Measurements from ENCODE around the gene PRUNE2. TPM values are rescaled to one million over a fixed set of nuclear protein-coding genes. Genes with fewer than 3 reads are reported as not detected.
"Not testable (repeated sequence)": the region's sequence is repeated elsewhere in the genome, so short reads cannot be mapped to it uniquely, and the experiment has no call there.

Gene PRUNE2, protein sequence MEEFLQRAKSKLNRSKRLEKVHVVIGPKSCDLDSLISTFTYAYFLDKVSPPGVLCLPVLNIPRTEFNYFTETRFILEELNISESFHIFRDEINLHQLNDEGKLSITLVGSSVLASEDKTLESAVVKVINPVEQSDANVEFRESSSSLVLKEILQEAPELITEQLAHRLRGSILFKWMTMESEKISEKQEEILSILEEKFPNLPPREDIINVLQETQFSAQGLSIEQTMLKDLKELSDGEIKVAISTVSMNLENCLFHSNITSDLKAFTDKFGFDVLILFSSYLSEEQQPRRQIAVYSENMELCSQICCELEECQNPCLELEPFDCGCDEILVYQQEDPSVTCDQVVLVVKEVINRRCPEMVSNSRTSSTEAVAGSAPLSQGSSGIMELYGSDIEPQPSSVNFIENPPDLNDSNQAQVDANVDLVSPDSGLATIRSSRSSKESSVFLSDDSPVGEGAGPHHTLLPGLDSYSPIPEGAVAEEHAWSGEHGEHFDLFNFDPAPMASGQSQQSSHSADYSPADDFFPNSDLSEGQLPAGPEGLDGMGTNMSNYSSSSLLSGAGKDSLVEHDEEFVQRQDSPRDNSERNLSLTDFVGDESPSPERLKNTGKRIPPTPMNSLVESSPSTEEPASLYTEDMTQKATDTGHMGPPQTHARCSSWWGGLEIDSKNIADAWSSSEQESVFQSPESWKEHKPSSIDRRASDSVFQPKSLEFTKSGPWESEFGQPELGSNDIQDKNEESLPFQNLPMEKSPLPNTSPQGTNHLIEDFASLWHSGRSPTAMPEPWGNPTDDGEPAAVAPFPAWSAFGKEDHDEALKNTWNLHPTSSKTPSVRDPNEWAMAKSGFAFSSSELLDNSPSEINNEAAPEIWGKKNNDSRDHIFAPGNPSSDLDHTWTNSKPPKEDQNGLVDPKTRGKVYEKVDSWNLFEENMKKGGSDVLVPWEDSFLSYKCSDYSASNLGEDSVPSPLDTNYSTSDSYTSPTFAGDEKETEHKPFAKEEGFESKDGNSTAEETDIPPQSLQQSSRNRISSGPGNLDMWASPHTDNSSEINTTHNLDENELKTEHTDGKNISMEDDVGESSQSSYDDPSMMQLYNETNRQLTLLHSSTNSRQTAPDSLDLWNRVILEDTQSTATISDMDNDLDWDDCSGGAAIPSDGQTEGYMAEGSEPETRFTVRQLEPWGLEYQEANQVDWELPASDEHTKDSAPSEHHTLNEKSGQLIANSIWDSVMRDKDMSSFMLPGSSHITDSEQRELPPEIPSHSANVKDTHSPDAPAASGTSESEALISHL (N-terminal part only)
- total RNA-seq = 10 to 100 TPM in 5 of 9 donors, 1 to 10 TPM in 4; 1.9 to 68.0 (median 11.4) TPM
- polyA plus RNA-seq = 10 to 100 TPM in 2 of 3 donors, 1 to 10 TPM in 1; 7.4 to 63.2 (median 10.9) TPM
- long read RNA-seq, donor 1 = 0 reads
- long read RNA-seq, donor 2 = 0 reads
- long read RNA-seq, donor 3 = 0 reads
- long read RNA-seq, donor 4 = 0 reads
- long read RNA-seq, donor 5, partial matches to known transcripts = 0 of 3 reads
- long read RNA-seq, donor 5, other reads (novel, unspliced or antisense) = 3 of 3 reads
- long read RNA-seq, donor 6, partial matches to known transcripts = 2 of 6 reads
- long read RNA-seq, donor 6, other reads (novel, unspliced or antisense) = 4 of 6 reads
- long read RNA-seq, donor 7 = 0 reads
- long read RNA-seq, donor 8 = 0 reads
- long read RNA-seq, donor 9, partial matches to known transcripts = 0 of 1 reads
- long read RNA-seq, donor 9, other reads (novel, unspliced or antisense) = 0 of 1 reads
- long read RNA-seq, donor 10 = 0 reads

DNA sequence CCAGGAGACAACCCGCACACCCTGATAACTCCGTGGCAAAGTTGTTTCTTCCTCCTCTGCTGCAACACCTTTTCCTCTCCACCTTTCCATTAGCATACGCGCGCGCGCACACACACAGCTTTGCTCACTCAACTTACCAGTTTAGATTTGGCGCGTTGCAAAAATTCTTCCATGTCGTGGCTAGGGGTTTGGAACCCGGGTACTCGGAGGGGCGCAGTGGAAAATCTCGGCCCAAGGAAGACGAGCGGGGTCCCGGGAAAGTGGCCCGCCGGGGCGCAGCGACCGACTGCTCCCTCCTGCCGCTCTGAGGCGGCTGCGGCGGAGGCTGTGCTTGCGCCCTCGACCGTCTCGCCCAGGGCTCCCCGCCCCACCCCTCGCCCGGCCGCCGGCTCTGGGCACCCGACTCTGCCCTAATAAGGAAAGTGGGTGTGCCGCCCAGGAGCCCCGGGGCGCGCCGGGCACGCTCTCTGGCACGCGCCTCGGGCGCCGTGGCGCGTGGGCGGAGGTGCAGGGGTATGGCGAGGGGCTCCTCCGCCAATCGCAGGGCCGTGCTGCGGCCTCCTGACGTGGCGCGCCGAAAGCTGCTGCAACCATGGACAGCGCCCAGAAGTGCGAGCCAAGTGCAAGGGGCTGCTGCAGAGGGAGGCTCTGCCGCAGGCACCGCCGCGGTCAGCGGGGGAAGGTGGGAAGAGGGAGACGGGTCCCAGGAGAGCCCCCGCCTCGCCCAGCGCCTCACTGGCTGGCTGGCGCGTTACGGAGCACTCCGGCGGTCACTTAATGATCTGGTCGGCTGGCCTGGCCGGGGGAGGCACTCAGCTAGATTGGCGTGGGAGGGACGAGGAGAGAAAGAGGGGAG, at the start of gene PRUNE2:
PRUNE2 (minus strand) TSS at position 324 of the 856 bp plus-strand sequence; CDS start at position 173, 151 bp downstream.
- Histone ChIP-seq H3K27ac (peak within 1 kb of the TSS in 2 of 5 donors; percentile 37 to 69), H3K9me3 (replicated peaks in 1 of 3) (no peaks in the 10 kb centered on the region), H3K4me3 (peak within 1 kb of the TSS in 2 of 4 donors; percentile 22 to 45), H3K27me3 (no peaks in the 10 kb centered on the region), H3K36me3 (replicated peaks in 1 of 2) (no peaks in the 10 kb centered on the region), H3K4me1 (replicated peaks in 1 of 2) (peaks cover 6 to 17% of the 10 kb centered on the region in 2 donors)
- peak; percentile 65 to 87 (median 73) for DNase-seq
- intact Hi-C loops (cut with DNase I) = no loop called here
- WGBS, 4 donors = 2 to 6% (median 3%) methylated on average over 28 to 79 of the region's 79 CpGs
- TF ChIP-seq POLR2A (IDR thresholded peaks at IDR 0.05) = peak; percentile 50 to 72
- TF ChIP-seq, protein P1, sequence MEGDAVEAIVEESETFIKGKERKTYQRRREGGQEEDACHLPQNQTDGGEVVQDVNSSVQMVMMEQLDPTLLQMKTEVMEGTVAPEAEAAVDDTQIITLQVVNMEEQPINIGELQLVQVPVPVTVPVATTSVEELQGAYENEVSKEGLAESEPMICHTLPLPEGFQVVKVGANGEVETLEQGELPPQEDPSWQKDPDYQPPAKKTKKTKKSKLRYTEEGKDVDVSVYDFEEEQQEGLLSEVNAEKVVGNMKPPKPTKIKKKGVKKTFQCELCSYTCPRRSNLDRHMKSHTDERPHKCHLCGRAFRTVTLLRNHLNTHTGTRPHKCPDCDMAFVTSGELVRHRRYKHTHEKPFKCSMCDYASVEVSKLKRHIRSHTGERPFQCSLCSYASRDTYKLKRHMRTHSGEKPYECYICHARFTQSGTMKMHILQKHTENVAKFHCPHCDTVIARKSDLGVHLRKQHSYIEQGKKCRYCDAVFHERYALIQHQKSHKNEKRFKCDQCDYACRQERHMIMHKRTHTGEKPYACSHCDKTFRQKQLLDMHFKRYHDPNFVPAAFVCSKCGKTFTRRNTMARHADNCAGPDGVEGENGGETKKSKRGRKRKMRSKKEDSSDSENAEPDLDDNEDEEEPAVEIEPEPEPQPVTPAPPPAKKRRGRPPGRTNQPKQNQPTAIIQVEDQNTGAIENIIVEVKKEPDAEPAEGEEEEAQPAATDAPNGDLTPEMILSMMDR (IDR thresholded peaks at IDR 0.05) = no peak

DNA sequence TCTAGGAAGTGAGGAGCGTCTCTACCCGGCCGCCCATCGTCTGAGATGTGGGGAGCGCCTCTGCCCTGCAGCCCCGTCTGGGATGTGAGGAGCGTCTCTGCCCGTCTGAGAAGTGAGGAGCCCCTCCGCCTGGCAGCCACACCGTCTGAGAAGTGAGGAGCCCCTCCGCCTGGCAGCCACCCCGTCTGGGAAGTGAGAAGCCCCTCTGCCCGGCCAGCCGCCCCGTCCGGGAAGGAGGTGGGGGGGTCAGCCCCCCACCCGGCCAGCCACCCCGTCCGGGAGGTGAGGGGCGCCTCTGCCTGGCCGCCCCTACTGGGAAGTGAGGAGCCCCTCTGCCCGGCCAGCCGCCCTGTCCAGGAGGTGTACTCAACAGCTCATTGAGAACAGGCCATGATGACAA, 49.5 kb upstream of the PRUNE2 start:
- H3K27me3 ChIP-seq; H3K4me1 ChIP-seq (replicated peaks in 1 of 2); H3K4me3 ChIP-seq; H3K27ac ChIP-seq; H3K9me3 ChIP-seq (replicated peaks in 1 of 3); intact Hi-C loops (cut with DNase I); H3K36me3 ChIP-seq (replicated peaks in 1 of 2); DNase-seq: not testable (repeated sequence)
- 85 to 96% (median 90%) methylated on average over 4 to 23 of the region's 23 CpGs for whole genome bisulfite sequencing, 4 donors

DNA sequence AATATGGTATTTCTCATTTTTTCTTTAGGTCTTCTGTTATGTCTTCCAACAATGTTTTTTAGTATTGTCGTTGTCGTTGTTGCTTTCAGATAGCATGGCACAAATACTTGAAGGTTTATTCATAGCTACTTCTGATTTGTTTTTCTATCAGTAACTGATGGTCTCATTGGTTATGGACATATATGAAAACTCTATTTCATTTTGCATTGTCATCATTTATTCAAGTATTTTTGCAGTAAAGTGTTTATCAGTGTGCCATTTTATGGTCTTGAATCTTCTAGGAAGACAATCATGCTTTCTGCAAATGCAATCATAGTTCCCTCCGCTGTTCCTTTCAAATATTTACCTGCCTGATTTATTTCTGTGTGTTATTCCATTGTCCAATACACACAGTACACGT, 44.0 kb upstream of the PRUNE2 start:
- H3K27ac ChIP-seq = no peak overlapping the region
- no peak overlapping the region for H3K4me3 ChIP-seq
- TF ChIP-seq POLR2A (IDR thresholded peaks at IDR 0.05) = no peak
- TF ChIP-seq, protein P1 (IDR thresholded peaks at IDR 0.05) = no peak
- no peak for DNase-seq
- H3K9me3 ChIP-seq (replicated peaks in 1 of 3) = no peaks in the 10 kb centered on the region
- intact Hi-C loops (cut with DNase I) = no loop called here
- WGBS, 4 donors = 78 to 86% (median 80%) methylated on average over 4 of the region's 4 CpGs
- H3K4me1 ChIP-seq (replicated peaks in 1 of 2) = no peaks in the 10 kb centered on the region
- no peaks in the 10 kb centered on the region for H3K36me3 ChIP-seq (replicated peaks in 1 of 2)
- H3K27me3 ChIP-seq = no peaks in the 10 kb centered on the region

All from adrenal gland (tissue), 19 donors.